HS-27A (cell line): ENCODE data around the gene EIF2AK2.
"Not testable (repeated sequence)": the region's sequence is repeated elsewhere in the genome, so short reads cannot be mapped to it uniquely, and the experiment has no call there.

Experiments
- DNase-seq: peaks from one replicate; pipeline ENCODE4 v3.0.0-alpha.2; 2012; ENCODE audit warnings: low read depth, missing footprints

Gene EIF2AK2

GRCh38 chr2:37156857-37157714, at the start of gene EIF2AK2:
Gene EIF2AK2 (minus strand): TSS chr2:37156980. CDS start chr2:37147806, 9,174 bp downstream.
- DNase-seq = peak; percentile 26

- DNase-seq = no peak
These were observed 49.0 kb upstream of the EIF2AK2 start for GRCh38 chr2:37205689-37206341.

- DNase-seq = not testable (repeated sequence)
These were observed 48.4 kb upstream of the EIF2AK2 start for GRCh38 chr2:37205071-37205661.

- no peak for DNase-seq
These were observed 46.9 kb upstream of the EIF2AK2 start for GRCh38 chr2:37203708-37204107.

GRCh38 chr2:37201766-37202165, 45.0 kb upstream of the EIF2AK2 start:
- no peak for DNase-seq

- DNase-seq = no peak
These were observed 44.4 kb upstream of the EIF2AK2 start for GRCh38 chr2:37201208-37201607.

- DNase-seq = no peak
These were observed 41.9 kb upstream of the EIF2AK2 start for GRCh38 chr2:37198681-37199065.

GRCh38 chr2:37196320-37197195, 39.8 kb upstream of the EIF2AK2 start, which contains the start of gene CEBPZOS:
Gene CEBPZOS (plus strand): TSS chr2:37196496. CDS start chr2:37199705, 3,209 bp downstream.
- DNase-seq = no peak

GRCh38 chr2:37195862-37196319, 39.1 kb upstream of the EIF2AK2 start:
- DNase-seq = not testable (repeated sequence)

- DNase-seq = no peak
These were observed 35.8 kb upstream of the EIF2AK2 start for GRCh38 chr2:37192551-37192950.

GRCh38 chr2:37191747-37192146, 35.0 kb upstream of the EIF2AK2 start:
- no peak for DNase-seq

GRCh38 chr2:37191253-37191652, 34.5 kb upstream of the EIF2AK2 start:
- DNase-seq = no peak

GRCh38 chr2:37190290-37190689, 33.5 kb upstream of the EIF2AK2 start:
- DNase-seq = no peak

GRCh38 chr2:37189452-37190153, 32.8 kb upstream of the EIF2AK2 start:
- DNase-seq = no peak

- DNase-seq = no peak
These were observed 31.8 kb upstream of the EIF2AK2 start, which contains the start of gene SULT6B1 for GRCh38 chr2:37188570-37188969. Gene SULT6B1 (minus strand): TSS chr2:37188670. CDS start chr2:37188640, 30 bp downstream.

- DNase-seq = peak; percentile 49
These were observed 25.2 kb upstream of the EIF2AK2 start for GRCh38 chr2:37181726-37182684.

- no peak for DNase-seq
These were observed 23.9 kb upstream of the EIF2AK2 start for GRCh38 chr2:37180640-37181039.

GRCh38 chr2:37180006-37180639, 23.3 kb upstream of the EIF2AK2 start:
- DNase-seq = no peak

- no peak for DNase-seq
These were observed 17.0 kb upstream of the EIF2AK2 start for GRCh38 chr2:37173741-37174140.
